Neural cell (in vitro differentiated cells): ENCODE measurements around the gene SDK1.

Experiments used
- MXI1 ChIP-seq: fragments of 450-650 bp; conservative IDR thresholded peaks from 2 replicates; pipeline ENCODE4 v1.6.1; 2014; ENCODE audit warnings: antibody characterized with exemption, mild to moderate bottlenecking; ENCODE audit not compliant: poor library complexity, severe bottlenecking
- SMC3 ChIP-seq: fragments of 450-650 bp; conservative IDR thresholded peaks from 2 replicates; pipeline ENCODE4 v1.6.1; 2014; ENCODE audit warnings: antibody characterized with exemption, mild to moderate bottlenecking, moderate library complexity; ENCODE audit not compliant: poor library complexity
- TAF1 ChIP-seq: IDR thresholded peaks from 2 replicates; pipeline ENCODE4 v1.6.1; 2012; ENCODE audit warnings: low read depth
- TF ChIP-seq, protein P1 (sequence below): fragments of 450-650 bp; IDR thresholded peaks from 2 replicates; pipeline ENCODE4 v1.5.1; 2014; ENCODE audit warnings: antibody characterized with exemption, mild to moderate bottlenecking, moderate library complexity; ENCODE audit not compliant: poor library complexity, severe bottlenecking

- TF ChIP-seq, protein P1, sequence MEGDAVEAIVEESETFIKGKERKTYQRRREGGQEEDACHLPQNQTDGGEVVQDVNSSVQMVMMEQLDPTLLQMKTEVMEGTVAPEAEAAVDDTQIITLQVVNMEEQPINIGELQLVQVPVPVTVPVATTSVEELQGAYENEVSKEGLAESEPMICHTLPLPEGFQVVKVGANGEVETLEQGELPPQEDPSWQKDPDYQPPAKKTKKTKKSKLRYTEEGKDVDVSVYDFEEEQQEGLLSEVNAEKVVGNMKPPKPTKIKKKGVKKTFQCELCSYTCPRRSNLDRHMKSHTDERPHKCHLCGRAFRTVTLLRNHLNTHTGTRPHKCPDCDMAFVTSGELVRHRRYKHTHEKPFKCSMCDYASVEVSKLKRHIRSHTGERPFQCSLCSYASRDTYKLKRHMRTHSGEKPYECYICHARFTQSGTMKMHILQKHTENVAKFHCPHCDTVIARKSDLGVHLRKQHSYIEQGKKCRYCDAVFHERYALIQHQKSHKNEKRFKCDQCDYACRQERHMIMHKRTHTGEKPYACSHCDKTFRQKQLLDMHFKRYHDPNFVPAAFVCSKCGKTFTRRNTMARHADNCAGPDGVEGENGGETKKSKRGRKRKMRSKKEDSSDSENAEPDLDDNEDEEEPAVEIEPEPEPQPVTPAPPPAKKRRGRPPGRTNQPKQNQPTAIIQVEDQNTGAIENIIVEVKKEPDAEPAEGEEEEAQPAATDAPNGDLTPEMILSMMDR, result no peak
- TF ChIP-seq MXI1 (no peak), SMC3 (no peak), TAF1 (no peak)
These were observed 755.7 kb downstream of the SDK1 start for GRCh38 chr7:4056552-4057288.
